Left renal cortex interstitium (tissue), 4 donors: Measurements from ENCODE around the gene TMF1. TPM values are rescaled to one million over a fixed set of nuclear protein-coding genes. Genes with fewer than 3 reads are reported as not detected.

ENCODE experiments used
- DNase-seq, 4 donors: peaks; one replicate each; pipeline ENCODE4 v3.0.0-alpha.2; 2013; ENCODE audit warnings: low read depth in 4 of 4, low spot score in 2 of 4, missing footprints in 1 of 4
- polyA plus RNA-seq, 4 donors: library from polyadenylated mRNA; unstranded; fragments of 120-200 nt; gene quantifications; one replicate each; pipeline ENCODE4 v1.2.1, GENCODE V29; 2013; ENCODE audit not compliant: insufficient read length in 4 of 4

Gene TMF1
- polyA plus RNA-seq, 4 donors, result 33.1 to 57.9 (median 43.7) TPM

- DNase-seq, result no peak
These were observed 66.9 kb downstream of the TMF1 start for GRCh38 chr3:68985146-68985790.

GRCh38 chr3:68984011-68984530, 68.1 kb downstream of the TMF1 start:
- DNase-seq, result no peak

DNA sequence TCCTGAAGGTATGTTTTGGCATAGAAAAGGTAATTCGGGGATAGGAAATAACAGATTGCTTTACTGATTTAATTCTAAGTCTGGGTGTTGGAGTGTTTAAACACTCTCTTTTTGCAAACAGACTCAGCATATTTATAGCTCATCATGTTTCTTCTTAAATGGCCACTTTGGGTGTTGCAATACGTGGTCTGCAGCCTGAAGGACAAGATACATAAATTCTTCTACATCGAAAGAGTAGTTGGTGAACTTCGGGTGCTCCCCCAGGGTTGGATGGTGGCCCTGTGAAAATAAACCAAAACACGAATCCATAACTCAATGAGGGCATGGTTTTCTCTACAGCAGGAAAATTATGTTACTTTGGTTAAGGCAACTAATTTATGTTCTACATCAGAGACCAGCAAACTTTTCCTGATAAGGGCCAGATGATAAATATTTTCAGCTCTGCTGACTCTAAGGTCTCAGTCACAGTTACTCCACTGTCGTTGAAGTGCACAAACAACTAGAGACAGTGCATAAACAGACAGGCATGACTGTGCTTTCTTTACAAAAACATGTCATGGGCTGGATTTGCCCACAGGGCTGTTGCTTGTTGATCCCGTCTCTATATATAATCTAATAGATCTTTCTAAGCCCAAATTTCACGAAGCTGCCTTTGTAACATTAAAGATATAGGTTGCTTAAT, 74.5 kb downstream of the TMF1 start:
- DNase-seq, result no peak

GRCh38 chr3:68974711-68975110, 77.4 kb downstream of the TMF1 start:
- no peak for DNase-seq

DNA sequence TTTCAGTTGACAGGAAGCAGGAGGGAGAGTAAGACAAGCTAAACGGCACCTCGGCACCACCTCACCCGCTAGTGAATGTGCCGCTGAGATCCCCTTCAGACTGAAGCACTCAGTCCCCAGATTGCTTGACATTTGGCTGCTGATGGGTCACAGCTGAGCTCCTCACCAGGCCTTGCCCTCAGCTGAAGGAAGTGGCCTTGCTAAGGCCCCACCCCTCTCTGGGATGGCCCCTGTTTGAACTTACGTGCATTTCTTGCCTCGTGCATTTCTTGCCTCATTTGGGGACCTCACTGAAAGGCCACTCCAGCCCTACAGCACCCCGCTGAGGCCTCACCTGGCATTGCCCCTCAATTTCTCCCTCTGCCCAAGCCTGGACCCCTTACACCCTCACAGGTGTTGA, 78.5 kb downstream of the TMF1 start:
- DNase-seq, result no peak

DNA sequence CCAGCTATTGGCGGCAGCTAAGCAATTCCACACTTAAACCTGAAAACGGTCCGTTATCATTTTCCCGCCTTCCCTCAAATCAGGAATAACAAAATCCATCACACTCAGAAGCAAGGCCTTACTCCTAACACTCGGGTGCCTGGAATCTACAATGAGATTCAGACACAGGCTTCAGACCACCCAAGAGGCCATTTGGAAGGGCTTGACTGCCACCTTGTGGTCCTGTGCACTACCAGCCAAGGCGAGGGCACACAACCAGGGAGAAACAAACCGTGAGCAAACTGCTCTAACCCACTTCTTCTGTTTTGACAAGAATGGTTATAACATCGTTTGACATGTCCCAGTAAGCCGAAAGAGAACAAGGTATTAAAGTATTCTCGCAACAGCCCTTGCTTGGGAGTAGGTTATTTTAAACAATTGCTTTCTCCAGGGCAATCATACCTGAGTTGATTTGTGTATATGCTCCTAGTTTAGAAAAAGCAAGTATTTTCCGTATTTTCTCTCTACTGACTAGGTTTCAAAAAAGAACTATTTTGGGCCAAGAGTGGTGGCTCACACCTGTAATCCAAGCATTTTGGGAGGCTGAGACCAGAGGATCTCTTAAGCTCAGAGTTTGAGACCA, 79.7 kb downstream of the TMF1 start:
- DNase-seq, result peak; percentile 7 to 65 (median 34)

Other genes with a start within 250 kb of the TMF1 start
- 1 to 10 TPM in 3 of 4 donors, under 1 TPM in 1; 0.62 to 1.4 (median 1.2) TPM for gene TAFA4, start 119.8 kb downstream of the TMF1 start, polyA plus RNA-seq
- gene EOGT, start 38.6 kb downstream of the TMF1 start, polyA plus RNA-seq, result 10 to 100 TPM in 3 of 4 donors, 1 to 10 TPM in 1; 9.3 to 18.0 (median 11.9) TPM
- gene UBA3, start 28.0 kb upstream of the TMF1 start, polyA plus RNA-seq, result 10 to 100 TPM; 70.5 to 86.5 (median 78.0) TPM
- 100 to 1,000 TPM in 1 of 4 donors, 10 to 100 TPM in 3; 74.4 to 131 (median 92.3) TPM for gene ARL6IP5, start 32.6 kb upstream of the TMF1 start, polyA plus RNA-seq
- under 1 TPM; 0.03 to 0.08 (median 0.04) TPM for gene LMOD3, start 70.3 kb upstream of the TMF1 start, polyA plus RNA-seq